Loucy (cell line): ENCODE measurements around the gene STYXL2.

Source experiments
- CTCF ChIP-seq: fragments of 200-600 bp; sonication (generic); conservative IDR thresholded peaks from 2 replicates; pipeline ENCODE4 v1.5.1; 2014; ENCODE audit warnings: mild to moderate bottlenecking, antibody characterized with exemption, low read length
- EZH2phosphoT487 ChIP-seq: fragments of 200-600 bp; IDR thresholded peaks from 2 replicates; pipeline ENCODE4 v1.6.1; 2018; ENCODE audit warnings: antibody characterized with exemption, mild to moderate bottlenecking, moderate library complexity, borderline replicate concordance

GRCh38 chr1:167107456-167107855 lies 13.6 kb downstream of the STYXL2 start:
- no peak for TF ChIP-seq CTCF
- no peak for TF ChIP-seq EZH2phosphoT487
